Islet of Langerhans (tissue), 1 donor: ENCODE data around the gene NFIB.

Experiments used
- FAIRE-seq: peaks from one replicate; lab custom pipeline; 2011; peaks lifted over from hg19 to GRCh38; lab: Jason Lieb, UNC

The NFIB gene

GRCh38 chr9:14211564-14211963, 102.4 kb downstream of the NFIB start:
- no peak for FAIRE-seq

DNA sequence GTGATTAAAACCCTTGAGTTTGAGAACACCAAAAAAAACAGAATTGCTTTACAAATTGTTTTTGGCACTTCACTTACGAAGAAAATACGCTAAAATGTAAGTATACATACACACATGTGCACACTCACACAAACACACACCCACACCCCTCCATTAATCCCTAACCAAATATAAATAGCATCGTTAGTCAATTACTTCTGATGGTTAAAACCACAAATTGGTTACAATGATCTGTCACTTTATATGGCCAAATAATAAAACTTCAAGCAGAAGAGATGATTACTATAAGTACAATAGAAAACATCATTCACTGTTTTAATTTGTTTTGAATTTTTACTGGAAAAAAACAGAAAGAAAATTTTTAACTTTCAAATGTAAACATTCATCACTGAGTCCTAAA, 103.5 kb downstream of the NFIB start:
- no peak for FAIRE-seq

GRCh38 chr9:14209399-14210345, 104.3 kb downstream of the NFIB start:
- FAIRE-seq = no peak

DNA sequence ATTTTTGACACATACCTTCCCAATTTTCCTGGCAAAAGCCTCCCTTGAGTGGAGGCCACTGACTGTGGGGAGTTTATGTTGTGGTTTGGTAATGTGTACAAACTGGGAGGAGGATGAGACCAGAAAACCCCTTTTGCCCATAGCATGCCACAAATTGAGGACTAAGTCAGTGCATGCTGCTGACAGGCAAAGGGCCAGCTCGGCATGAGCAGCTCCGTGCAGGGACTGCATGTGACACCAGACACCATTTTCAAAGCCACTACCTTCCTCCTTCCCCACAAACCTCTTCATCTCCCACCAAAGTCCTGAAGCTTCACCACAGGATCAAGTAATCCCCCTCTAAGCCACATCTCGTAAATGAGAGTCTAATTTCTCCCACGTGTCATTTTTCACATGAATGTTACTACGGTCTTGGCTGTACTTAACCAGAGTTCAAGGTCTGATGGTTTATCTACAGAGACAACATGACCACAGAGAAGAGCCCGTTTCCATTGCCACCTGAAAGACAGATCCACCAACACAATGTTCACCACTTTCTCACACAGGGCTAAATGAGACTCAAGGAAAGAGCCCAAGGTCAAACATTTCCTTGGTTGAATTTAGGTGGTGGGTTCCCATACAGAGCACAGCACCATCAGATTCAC, 106.5 kb downstream of the NFIB start:
- FAIRE-seq = no peak

DNA sequence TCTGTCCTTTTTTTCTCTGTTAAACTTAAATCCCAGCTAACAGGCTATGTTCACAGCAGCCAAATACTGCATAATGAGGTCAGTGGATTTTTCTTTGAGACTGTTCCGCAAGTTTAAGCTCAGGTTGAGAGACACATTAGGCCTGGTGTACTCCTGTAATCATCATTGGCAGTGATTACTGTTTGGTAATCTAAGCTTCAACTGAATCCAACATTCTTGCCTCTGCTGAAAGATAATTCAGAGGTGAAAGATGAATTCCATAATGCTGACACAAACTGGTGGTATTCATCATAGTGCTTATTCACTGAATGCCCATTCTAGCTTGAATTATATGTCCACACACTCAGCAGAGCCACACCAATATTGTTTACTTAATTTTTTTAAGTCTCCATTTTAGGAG, 108.5 kb downstream of the NFIB start:
- FAIRE-seq = peak; percentile 47

DNA sequence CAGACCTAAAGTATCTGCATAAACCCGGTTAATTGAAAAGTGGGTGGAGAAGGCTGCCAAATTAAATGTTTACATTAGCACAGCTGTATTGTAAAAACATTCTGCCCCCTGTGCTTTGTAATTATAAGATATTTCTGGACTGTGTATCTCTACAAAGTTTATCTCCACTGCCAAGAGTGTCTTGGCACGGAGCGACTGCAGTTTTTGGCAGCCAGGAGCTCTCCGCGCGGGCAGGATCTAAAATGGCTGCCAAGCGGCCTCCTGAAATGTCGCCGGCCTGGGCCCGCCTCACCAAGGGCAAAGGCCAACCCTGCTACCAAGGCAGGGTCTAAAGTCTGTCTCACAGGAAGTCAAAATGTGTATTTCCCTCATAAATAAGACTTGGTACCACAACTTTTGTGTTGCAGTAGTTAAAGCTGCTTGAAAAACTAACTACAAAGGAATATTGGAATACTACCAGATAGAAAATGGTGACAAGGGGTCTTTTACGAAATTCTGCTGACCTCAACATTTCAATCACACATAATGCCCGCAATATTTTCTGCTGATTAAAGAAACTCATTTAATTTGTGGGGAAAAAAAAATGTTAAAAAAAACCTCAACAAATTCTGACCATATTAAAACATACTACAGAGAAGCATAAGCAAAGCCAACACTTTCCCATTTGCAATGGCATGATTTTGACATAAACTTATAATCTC, 110.4 kb downstream of the NFIB start:
- no peak for FAIRE-seq

DNA sequence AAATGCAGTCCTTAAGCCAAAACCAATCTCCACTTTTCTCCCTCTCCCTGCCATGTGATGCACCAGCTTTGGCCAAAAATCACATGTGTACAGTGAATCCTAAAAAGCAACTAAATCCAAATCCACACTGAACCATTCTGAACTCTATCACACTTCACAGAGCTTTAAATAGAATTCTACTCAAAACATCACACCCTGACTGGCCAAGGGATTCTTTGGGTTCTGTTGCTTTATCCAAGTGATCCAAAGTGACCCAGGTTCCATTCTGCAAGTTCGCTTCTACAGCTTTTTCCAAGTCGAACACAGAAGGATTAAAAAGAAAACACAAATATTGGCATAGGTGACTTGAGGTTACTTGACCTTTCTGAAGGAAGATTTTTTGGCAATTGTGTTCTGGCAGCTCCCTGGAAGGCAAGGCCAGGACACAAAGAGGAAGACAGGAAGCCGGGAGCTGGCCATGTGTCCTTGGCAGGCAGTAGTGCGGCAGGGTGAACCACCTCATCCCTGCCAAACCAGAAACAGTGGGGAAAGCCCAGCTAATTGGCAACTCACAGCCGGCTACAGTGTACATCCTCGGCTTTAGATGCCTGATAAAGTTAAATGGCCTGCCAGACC, 115.0 kb downstream of the NFIB start:
- no peak for FAIRE-seq

DNA sequence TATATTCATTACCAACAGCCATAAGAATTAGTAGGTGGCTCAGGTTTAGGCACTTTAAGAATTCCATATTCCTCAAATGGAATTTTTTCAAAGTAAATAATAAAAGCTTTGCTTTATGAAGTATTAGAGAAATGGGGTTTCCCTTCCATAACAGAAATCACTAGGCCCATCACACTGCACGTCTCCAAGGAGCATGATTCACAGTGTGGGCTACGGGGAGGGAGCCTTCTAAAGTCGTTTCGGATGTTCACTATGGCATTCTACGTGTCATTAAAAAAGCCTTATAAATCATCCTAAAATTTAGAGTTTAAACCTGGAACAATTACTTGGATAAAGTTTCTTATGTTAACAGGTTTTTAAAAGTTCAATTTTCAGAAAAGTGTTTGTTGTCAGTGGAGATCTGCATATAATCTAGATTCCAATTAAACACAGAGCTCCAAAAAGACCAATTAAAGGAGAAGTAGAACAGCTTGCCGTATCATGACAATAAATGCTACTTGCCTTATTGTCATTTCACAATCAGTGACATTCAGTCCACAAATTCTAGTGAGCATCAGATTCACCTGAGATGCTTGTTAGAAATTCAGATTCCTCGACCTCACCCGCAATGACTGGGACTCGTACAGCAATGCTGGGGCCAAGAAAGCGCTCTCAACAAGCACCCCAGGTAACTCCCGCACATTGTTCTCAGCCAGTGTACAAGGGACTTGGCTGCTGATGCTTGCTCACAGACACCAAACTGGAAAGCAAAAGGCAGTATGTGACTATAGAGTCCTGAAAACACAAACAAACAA, 115.7 kb downstream of the NFIB start:
- no peak for FAIRE-seq

GRCh38 chr9:14197325-14197858, 116.5 kb downstream of the NFIB start:
- no peak for FAIRE-seq

- FAIRE-seq = no peak
Measured at GRCh38 chr9:14193328-14193990, 120.5 kb downstream of the NFIB start.

DNA sequence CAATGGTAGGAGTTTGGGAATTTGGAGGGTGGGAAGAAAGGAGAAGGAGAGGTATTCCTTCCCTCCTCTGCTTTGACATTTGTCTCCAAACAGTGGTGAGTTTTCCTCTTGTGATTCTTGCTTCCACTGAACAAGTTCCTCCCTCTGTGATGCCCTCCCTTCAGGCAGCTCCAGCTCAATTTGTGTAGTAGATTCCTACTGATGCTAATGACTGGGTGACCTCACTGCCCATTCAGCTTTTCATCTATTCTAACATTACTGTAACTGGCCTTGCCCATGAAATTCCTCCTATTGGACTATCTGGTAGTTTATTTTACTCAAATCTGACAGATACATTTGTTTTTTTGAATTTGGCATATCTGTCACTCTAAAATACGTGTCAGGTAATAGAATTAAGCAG, 121.4 kb downstream of the NFIB start:
- FAIRE-seq = no peak

DNA sequence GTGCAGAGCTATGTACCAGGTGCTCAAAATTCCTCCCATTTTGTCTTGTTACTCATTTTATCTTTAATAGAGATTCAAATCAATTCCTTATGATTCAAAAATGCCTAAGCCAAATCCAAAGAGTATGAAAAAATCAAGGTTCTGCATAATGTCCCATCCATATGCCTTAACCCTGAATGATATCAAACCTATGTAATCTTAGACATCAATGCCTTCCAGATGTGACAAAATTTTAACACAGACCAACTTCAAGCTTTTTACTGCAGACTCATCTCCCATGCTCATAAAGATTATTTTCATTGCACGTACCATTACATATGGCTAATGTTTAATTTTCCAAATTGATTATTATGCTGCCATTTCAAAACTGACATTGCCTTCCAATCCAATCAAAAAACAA, 122.4 kb downstream of the NFIB start:
- no peak for FAIRE-seq

- FAIRE-seq = no peak
Measured at GRCh38 chr9:14190240-14190639, 123.7 kb downstream of the NFIB start.

GRCh38 chr9:14189578-14189977, 124.4 kb downstream of the NFIB start:
- FAIRE-seq = no peak

GRCh38 chr9:14189146-14189545, 124.8 kb downstream of the NFIB start:
- no peak for FAIRE-seq

GRCh38 chr9:14188538-14188937, 125.4 kb downstream of the NFIB start:
- no peak for FAIRE-seq

DNA sequence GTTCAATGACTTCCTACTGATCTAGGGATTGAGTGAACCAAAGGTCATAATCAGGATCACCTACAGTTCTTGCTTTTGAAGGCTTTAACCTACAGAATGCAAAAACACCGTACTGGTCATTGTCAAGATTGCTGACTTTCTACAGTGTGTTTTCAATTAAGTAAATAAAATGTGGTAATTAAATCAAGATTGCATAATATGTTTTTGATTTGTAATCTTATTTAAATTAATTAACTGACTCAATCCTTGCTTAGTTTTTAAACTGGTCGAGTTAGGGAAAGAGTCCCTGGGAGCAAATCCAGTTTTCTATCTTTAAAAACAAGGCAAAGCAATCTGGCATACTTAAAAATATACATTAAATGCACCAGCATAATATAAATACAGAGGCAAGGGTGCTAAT, 125.9 kb downstream of the NFIB start:
- no peak for FAIRE-seq

DNA sequence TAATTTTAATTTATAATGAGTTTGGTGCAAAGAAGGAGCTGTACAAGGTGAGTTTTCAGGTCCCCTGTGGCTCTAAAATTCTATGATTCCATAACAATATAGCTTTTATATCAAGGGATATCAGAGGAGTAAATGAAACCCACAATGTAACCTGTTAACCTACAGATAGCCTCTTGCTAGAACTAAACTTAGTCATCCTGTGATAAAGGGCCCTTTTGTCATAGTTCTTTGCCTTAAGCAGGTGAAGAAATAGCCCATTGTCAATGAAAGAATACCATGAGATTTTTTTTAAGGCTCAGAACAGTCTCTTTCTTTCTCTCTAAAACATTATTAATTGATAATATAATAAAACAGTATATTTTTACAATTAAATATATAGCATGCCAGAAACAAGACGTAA, 127.8 kb downstream of the NFIB start:
- no peak for FAIRE-seq

DNA sequence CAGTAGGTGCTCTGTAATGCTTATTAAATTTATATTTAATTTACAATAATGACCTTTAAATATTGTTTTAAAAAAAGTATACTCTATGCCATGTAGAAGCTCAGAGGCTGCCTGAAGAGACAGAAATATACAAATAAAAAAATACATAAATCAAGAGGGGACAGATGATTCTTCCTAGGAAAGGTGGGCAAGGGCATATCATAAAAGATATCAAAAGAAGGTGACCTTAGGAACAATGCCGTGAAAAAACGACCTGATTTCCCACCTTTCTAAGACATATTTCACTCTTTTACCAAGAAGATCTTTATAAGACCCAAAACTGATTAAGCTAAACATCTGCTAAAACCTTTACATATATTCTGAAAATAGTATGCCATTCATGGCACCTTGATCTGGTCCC, 128.9 kb downstream of the NFIB start:
- no peak for FAIRE-seq

GRCh38 chr9:14183001-14183400, 130.9 kb downstream of the NFIB start:
- no peak for FAIRE-seq

- no peak for FAIRE-seq
Measured at GRCh38 chr9:14180960-14181537, 132.9 kb downstream of the NFIB start.
